ENCODE data around the gene PRR20G. TPM values are rescaled to one million over a fixed set of nuclear protein-coding genes. Genes with fewer than 3 reads are reported as not detected.

Gene PRR20G
- total and polyA plus RNA-seq, 2 experiments from 2014 or later, result 0.39 TPM; not detected in 1

DNA sequence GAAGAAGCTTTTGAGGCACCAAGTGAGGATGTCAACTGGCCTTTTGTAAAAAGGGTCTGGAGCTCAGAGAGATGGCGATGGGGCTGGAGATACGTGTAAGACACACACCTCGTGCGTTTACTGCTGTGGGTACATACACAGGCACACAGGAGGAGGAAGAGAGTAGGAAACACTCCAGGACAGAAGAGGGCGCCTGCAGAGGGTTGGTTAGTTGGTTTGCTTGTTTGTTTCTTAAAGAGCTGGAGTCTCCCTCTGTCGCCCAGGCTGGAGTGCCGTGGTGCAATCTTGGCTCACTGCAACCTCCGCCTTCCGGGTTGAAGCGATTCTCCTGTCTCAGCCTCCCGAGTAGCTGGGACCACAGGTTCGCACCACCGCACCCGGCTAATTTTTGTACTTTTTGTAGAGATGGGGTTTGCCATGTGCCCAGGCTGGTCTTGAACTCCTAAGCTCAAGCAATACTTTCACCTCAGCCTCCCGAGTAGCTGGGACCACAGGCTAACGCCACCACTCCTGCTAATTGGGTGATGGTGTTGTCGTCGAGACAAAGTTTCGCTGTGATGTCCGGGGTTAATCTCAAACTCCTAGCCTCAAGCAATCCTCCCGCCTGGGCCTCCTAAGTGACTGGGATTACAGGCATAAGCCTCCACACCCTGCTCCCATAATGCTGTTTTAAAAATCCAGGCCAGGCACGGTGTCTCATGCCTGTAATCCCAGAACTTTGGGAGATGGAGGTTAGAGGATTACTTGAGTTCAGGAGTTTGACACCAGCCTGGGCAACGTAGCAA is 1.3 kb upstream of the PRR20G start:
- Mint-ChIP-seq H3K27ac (no peak overlapping the region), H3K9me3 (peaks cover 11% of the 10 kb centered on the region; the same call in 2 of the 3 replicates), H3K27me3 (ENCODE audit: insufficient read depth, low read depth, poor library complexity) (no peaks in the 10 kb centered on the region), H3K36me3 (ENCODE audit: low read depth) (no peaks in the 10 kb centered on the region), H3K4me3 (no peak overlapping the region), H3K4me1 (peaks cover 2% of the 10 kb centered on the region; the same call in 1 of the 3 replicates)
- H2AFZ ChIP-seq, result no peak overlapping the region
- no peak overlapping the region for H3K4me2 ChIP-seq
- ATAC-seq (peak; percentile 83), DNase-seq (ENCODE audit: low spot score) (peak; percentile 56)
- H3K27me3 ChIP-seq (ENCODE audit: insufficient read depth), result no peaks in the 10 kb centered on the region
- H3K4me1 ChIP-seq (ENCODE audit: insufficient read depth), result no peaks in the 10 kb centered on the region
- H3K27ac ChIP-seq (ENCODE audit: low read depth), result no peak overlapping the region
- H3K79me2 ChIP-seq (replicated peaks; ENCODE audit: insufficient read depth), result no peaks in the 10 kb centered on the region
- TF ChIP-seq, protein P1, sequence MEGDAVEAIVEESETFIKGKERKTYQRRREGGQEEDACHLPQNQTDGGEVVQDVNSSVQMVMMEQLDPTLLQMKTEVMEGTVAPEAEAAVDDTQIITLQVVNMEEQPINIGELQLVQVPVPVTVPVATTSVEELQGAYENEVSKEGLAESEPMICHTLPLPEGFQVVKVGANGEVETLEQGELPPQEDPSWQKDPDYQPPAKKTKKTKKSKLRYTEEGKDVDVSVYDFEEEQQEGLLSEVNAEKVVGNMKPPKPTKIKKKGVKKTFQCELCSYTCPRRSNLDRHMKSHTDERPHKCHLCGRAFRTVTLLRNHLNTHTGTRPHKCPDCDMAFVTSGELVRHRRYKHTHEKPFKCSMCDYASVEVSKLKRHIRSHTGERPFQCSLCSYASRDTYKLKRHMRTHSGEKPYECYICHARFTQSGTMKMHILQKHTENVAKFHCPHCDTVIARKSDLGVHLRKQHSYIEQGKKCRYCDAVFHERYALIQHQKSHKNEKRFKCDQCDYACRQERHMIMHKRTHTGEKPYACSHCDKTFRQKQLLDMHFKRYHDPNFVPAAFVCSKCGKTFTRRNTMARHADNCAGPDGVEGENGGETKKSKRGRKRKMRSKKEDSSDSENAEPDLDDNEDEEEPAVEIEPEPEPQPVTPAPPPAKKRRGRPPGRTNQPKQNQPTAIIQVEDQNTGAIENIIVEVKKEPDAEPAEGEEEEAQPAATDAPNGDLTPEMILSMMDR (conservative IDR thresholded peaks at IDR 0.05; ENCODE audit: low read depth in 2 of 2), result peak; percentile 37 to 61
- no peak for TF ChIP-seq CREB1 (CRISPR knock-in tag; IDR thresholded peaks at IDR 0.05; ENCODE audit: low read depth)
- TF ChIP-seq JUNB (IDR thresholded peaks at IDR 0.05; ENCODE audit: unreplicated experiment), result no peak
- no peaks in the 10 kb centered on the region for H3F3A ChIP-seq (replicated peaks; ENCODE audit: low read depth)
- H4K20me1 ChIP-seq (replicated peaks; ENCODE audit: insufficient read depth), result no peaks in the 10 kb centered on the region
- no peaks in the 10 kb centered on the region for H3K36me3 ChIP-seq (ENCODE audit: insufficient read depth)
- no peaks in the 10 kb centered on the region for H3K9me2 ChIP-seq (ENCODE audit: insufficient read depth)
- no peak overlapping the region for H3K4me3 ChIP-seq

DNA sequence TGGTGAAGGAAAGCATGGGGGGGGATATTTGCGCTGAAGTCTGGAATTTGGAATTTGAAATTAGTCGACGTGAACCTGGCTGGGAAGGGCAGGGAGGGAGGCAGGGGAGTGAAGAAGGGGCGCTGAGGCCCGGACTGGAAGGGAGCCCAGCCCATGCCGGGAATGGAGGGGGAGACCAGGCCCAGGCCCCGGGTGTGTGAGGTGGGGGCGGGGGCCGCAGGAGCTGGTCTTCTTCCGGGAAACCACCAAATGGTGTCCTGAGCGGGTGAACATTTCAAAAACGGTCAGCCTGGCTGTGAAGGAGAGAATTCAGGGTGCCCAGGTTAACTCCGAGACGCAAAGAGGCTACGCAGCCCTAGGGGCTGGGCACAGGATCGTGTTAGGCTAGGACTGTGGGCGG is 497 bp upstream of the PRR20G start:
- Mint-ChIP-seq H3K36me3 (ENCODE audit: low read depth) (no peaks in the 10 kb centered on the region), H3K4me1 (peaks cover 2% of the 10 kb centered on the region; the same call in 1 of the 3 replicates), H3K9me3 (peaks cover 11% of the 10 kb centered on the region; the same call in 2 of the 3 replicates), H3K27ac (no peak overlapping the region), H3K27me3 (ENCODE audit: insufficient read depth, low read depth, poor library complexity) (peaks cover 2% of the 10 kb centered on the region), H3K4me3 (no peak overlapping the region)
- H3F3A ChIP-seq (replicated peaks; ENCODE audit: low read depth), result no peaks in the 10 kb centered on the region
- H3K27ac ChIP-seq (ENCODE audit: low read depth), result no peak overlapping the region
- H3K9me2 ChIP-seq (ENCODE audit: insufficient read depth), result no peaks in the 10 kb centered on the region
- no peak overlapping the region for H3K4me3 ChIP-seq
- no peaks in the 10 kb centered on the region for H4K20me1 ChIP-seq (replicated peaks; ENCODE audit: insufficient read depth)
- ATAC-seq (no peak), DNase-seq (ENCODE audit: low spot score) (no peak)
- H2AFZ ChIP-seq, result no peak overlapping the region
- H3K4me1 ChIP-seq (ENCODE audit: insufficient read depth), result no peaks in the 10 kb centered on the region
- no peaks in the 10 kb centered on the region for H3K27me3 ChIP-seq (ENCODE audit: insufficient read depth)
- H3K36me3 ChIP-seq (ENCODE audit: insufficient read depth), result no peaks in the 10 kb centered on the region
- H3K4me2 ChIP-seq, result no peak overlapping the region
- no peaks in the 10 kb centered on the region for H3K79me2 ChIP-seq (replicated peaks; ENCODE audit: insufficient read depth)
- TF ChIP-seq, protein P2, sequence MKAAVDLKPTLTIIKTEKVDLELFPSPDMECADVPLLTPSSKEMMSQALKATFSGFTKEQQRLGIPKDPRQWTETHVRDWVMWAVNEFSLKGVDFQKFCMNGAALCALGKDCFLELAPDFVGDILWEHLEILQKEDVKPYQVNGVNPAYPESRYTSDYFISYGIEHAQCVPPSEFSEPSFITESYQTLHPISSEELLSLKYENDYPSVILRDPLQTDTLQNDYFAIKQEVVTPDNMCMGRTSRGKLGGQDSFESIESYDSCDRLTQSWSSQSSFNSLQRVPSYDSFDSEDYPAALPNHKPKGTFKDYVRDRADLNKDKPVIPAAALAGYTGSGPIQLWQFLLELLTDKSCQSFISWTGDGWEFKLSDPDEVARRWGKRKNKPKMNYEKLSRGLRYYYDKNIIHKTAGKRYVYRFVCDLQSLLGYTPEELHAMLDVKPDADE (IDR thresholded peaks at IDR 0.05), result no peak
- TF ChIP-seq, protein P1 (conservative IDR thresholded peaks at IDR 0.05; ENCODE audit: low read depth in 2 of 2), result no peak
- TF ChIP-seq EZH2phosphoT487 (IDR thresholded peaks at IDR 0.05; ENCODE audit: unreplicated experiment) (no peak), EZH2 (IDR thresholded peaks at IDR 0.05; ENCODE audit: low read depth, unreplicated experiment) (no peak), NANOG (IDR thresholded peaks at IDR 0.05; ENCODE audit: borderline replicate concordance) (no peak)
- TF ChIP-seq, protein P3, sequence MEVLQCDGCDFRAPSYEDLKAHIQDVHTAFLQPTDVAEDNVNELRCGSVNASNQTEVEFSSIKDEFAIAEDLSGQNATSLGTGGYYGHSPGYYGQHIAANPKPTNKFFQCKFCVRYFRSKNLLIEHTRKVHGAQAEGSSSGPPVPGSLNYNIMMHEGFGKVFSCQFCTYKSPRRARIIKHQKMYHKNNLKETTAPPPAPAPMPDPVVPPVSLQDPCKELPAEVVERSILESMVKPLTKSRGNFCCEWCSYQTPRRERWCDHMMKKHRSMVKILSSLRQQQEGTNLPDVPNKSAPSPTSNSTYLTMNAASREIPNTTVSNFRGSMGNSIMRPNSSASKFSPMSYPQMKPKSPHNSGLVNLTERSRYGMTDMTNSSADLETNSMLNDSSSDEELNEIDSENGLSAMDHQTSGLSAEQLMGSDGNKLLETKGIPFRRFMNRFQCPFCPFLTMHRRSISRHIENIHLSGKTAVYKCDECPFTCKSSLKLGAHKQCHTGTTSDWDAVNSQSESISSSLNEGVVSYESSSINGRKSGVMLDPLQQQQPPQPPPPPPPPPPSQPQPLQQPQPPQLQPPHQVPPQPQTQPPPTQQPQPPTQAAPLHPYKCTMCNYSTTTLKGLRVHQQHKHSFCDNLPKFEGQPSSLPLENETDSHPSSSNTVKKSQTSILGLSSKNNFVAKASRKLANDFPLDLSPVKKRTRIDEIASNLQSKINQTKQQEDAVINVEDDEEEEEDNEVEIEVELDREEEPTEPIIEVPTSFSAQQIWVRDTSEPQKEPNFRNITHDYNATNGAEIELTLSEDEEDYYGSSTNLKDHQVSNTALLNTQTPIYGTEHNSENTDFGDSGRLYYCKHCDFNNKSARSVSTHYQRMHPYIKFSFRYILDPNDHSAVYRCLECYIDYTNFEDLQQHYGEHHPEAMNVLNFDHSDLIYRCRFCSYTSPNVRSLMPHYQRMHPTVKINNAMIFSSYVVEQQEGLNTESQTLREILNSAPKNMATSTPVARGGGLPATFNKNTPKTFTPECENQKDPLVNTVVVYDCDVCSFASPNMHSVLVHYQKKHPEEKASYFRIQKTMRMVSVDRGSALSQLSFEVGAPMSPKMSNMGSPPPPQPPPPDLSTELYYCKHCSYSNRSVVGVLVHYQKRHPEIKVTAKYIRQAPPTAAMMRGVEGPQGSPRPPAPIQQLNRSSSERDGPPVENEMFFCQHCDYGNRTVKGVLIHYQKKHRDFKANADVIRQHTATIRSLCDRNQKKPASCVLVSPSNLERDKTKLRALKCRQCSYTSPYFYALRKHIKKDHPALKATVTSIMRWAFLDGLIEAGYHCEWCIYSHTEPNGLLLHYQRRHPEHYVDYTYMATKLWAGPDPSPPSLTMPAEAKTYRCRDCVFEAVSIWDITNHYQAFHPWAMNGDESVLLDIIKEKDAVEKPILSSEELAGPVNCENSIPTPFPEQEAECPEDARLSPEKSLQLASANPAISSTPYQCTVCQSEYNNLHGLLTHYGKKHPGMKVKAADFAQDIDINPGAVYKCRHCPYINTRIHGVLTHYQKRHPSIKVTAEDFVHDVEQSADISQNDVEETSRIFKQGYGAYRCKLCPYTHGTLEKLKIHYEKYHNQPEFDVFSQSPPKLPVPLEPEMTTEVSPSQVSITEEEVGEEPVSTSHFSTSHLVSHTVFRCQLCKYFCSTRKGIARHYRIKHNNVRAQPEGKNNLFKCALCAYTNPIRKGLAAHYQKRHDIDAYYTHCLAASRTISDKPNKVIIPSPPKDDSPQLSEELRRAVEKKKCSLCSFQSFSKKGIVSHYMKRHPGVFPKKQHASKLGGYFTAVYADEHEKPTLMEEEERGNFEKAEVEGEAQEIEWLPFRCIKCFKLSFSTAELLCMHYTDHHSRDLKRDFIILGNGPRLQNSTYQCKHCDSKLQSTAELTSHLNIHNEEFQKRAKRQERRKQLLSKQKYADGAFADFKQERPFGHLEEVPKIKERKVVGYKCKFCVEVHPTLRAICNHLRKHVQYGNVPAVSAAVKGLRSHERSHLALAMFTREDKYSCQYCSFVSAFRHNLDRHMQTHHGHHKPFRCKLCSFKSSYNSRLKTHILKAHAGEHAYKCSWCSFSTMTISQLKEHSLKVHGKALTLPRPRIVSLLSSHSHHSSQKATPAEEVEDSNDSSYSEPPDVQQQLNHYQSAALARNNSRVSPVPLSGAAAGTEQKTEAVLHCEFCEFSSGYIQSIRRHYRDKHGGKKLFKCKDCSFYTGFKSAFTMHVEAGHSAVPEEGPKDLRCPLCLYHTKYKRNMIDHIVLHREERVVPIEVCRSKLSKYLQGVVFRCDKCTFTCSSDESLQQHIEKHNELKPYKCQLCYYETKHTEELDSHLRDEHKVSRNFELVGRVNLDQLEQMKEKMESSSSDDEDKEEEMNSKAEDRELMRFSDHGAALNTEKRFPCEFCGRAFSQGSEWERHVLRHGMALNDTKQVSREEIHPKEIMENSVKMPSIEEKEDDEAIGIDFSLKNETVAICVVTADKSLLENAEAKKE (CRISPR knock-in tag; IDR thresholded peaks at IDR 0.05), result no peak

All from GM23338 (cell line).